GM12873 (cell line): ENCODE results near the gene GGT5.

Experiments
- TF ChIP-seq, protein P1 (sequence below): IDR thresholded peaks from 2 replicates; pipeline ENCODE4 v1.5.1; 2012; ENCODE audit warnings: low read depth, mild to moderate bottlenecking, moderate library complexity, low read length, control low read depth; ENCODE audit not compliant: insufficient read depth; ENCODE audit errors: missing control alignments

GGT5 gene

DNA sequence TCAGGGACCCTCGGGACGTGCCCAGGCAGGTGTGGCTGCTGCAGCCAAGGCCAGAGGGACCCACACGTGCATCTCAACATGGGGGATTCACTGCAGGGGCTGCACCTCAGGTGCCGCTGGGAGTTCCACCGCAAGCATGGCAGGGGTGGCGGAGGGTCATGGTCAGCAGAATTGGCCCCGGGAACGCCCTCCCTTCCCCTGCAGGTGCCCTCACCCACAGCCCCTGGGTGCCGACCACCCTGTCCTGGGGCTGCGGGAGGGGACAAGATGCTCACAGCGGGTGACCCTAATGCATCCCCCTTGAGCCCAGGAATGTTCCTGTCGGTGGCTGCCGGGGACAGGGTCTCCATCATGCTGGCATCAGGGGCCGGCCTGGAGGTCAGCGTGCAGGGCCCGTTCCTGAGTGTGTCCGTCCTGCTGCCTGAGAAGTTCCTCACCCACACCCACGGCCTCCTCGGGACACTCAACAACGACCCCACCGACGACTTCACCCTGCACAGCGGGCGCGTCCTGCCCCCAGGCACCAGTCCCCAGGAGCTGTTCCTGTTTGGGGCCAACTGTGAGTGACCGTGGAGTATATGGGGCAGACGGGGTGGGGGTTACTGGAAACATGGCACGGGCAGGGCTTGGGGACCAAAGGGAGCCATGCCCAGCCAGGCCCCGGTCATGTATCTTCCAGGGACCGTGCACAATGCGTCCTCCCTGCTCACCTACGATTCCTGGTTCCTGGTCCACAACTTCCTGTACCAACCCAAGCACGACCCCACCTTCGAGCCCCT is 57.8 kb downstream of the GGT5 start:
- TF ChIP-seq, protein P1, sequence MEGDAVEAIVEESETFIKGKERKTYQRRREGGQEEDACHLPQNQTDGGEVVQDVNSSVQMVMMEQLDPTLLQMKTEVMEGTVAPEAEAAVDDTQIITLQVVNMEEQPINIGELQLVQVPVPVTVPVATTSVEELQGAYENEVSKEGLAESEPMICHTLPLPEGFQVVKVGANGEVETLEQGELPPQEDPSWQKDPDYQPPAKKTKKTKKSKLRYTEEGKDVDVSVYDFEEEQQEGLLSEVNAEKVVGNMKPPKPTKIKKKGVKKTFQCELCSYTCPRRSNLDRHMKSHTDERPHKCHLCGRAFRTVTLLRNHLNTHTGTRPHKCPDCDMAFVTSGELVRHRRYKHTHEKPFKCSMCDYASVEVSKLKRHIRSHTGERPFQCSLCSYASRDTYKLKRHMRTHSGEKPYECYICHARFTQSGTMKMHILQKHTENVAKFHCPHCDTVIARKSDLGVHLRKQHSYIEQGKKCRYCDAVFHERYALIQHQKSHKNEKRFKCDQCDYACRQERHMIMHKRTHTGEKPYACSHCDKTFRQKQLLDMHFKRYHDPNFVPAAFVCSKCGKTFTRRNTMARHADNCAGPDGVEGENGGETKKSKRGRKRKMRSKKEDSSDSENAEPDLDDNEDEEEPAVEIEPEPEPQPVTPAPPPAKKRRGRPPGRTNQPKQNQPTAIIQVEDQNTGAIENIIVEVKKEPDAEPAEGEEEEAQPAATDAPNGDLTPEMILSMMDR: no peak

DNA sequence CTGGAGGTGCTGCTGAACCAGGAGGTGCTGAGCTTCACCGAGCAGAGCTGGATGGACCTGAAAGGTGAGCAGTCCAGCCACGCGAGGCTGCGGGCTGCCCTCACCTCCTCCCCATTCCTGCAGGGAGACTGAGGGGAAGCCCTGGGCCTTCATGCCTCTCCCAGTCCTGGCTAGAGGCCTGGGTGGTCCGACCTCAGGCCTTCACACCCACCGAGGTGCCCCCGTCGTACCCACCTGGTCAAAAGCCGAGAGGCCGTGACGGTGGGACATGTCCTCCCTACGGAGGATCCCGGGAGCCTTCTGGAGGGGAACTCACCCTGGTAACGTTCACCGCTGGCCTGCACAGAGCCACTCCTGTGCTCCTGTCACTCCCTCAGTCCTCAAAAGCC is 58.5 kb downstream of the GGT5 start:
- TF ChIP-seq, protein P1: no peak

DNA sequence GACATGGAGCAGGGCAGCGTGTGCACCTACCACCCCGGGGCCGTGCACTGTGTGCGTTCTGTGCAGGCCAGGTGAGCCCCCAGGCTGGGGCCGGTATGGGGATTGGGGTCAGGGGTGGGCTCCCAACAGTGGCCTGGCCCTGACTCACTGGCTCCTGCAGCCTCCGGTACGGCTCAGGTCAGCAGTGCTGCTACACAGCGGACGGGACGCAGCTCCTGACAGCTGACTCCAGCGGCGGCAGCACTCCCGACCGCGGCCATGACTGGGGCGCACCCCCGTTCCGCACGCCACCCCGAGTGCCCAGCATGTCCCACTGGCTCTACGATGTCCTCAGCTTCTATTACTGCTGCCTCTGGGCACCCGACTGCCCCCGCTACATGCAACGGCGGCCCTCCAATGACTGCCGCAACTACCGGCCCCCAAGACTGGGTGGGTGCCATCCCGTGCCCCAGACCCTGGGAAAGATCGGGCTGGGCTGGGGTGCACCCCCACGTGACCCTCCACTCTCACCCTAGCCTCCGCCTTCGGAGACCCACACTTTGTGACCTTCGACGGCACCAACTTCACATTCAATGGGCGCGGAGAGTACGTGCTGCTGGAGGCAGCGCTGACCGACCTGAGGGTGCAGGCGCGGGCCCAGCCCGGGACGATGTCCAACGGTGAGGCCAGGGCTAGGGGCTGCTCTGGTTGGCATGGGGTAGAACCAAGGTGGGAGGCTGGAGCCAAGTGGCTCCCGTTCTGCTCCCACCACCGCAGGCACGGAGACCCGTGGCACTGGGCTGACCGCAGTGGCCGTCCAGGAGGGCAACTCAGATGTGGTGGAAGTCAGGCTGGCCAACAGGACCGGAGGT is 59.2 kb downstream of the GGT5 start:
- TF ChIP-seq, protein P1: no peak

DNA sequence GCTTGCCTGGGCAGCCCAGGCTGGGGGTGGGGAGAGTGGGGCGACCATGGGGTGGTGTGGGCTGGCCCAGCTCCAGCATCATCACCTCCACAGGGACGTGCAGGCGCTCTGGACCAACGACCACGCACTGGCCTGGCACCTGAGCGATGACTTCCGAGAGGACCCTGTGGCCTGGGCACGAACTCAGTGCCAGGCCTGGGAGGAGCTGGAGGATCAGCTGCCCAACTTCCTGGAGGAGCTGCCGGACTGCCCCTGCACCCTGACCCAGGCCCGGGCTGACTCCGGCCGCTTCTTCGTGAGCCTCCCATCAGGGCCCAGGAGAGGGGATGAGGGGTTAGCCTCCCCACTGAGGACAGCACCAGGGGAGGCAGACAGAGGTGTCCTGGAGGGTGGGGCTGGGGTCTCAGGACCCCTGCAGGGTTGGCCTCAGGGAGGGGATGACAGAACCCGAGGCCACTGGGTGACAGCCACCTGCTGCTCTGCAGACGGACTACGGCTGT is 59.8 kb downstream of the GGT5 start:
- TF ChIP-seq, protein P1: no peak

DNA sequence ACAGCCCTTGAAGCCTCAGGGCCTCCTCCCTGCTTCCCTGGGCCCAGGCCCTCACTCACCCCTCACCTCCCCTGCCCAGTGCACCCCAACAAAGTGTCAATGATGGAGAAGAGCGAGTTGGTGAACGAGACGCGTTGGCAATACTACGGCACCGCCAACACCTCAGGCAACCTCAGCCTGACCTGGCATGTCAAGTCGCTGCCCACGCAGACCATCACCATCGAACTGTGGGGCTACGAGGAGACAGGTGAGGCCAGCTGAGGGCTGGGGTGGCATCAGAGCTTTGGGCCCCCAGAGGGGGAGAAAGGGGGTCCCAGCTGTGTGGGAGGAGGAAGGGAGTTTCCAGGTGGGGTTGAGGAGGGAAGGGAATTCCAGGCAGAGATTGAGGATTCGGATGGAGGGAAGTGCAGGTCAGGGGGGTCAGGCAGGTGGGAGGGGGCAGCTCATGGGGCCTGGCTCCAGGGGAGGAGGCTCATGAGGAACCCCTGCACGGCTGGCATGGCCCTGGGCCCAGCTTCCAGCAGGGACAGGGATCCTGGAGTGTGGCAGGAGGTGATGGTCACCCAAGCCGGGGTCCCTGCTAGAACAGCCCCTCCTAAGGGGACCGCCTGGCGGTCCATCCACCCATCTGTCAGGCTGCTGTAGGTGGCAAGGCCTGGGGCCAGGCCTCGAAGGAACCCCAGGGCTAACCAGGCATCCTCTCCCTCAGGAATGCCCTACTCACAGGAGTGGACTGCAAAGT is 60.7 kb downstream of the GGT5 start:
- TF ChIP-seq, protein P1: no peak

DNA sequence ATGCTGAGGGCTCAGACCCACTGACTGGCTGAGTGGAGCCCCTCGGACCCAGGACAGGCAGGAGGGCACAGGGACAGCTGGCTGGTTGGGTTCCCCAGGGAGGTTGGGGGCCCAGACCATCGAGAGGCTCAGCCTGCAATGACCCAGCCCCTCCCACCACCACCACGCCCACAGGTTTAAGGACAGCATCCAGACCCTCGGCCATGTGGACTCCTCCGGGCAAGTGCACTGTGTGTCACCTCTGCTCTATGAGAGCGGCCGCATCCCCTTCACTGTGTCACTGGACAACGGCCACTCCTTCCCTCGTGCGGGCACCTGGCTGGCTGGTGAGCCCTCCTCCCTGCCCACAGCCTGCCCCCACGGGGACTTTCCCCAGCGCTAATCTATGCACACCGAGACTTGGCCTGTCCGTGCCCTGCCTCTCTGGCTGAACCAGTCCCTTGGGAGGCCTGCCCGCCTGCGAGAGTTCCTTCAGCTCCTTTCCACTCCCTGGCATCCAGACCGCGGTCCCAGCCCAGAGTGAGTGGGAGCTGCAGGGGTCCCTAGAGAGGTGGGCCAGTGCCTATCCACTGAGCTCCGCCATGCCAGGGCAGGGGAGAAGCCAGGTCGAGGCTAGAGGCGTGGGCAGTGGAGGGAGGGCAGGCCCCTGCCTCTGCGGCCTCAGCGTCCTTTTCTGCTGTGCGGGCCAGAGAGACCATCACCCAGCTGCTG is 61.4 kb downstream of the GGT5 start:
- TF ChIP-seq, protein P1: no peak
